Left lung (tissue), 10 donors: ENCODE data around the gene PLA2G4B. TPM values are rescaled to one million over a fixed set of nuclear protein-coding genes. Genes with fewer than 3 reads are reported as not detected.

Source experiments
- ATAC-seq: fragments of 200-7000 bp; cut with Tn5 transposase; one replicate; pipeline ENCODE4 v1.9.1; 2020; ENCODE audit warnings: moderate library complexity
- DNase-seq, 4 donors: peaks; one replicate each; pipeline ENCODE4 v3.0.0-alpha.2; 2013 to 2020
- H3K27ac ChIP-seq, 2 donors: fragments of 200-600 bp; sonication (generic) in 1 of 2; one replicate each; pipeline versions ENCODE4 v1.5.0 to v1.8.0; 2020 to 2021
- H3K27me3 ChIP-seq, 2 donors: fragments of 200-600 bp; sonication (generic) in 1 of 2; one replicate each; pipeline versions ENCODE4 v1.5.0 to v1.8.0; 2020 to 2021
- H3K36me3 ChIP-seq, 2 donors: fragments of 200-600 bp; sonication (generic) in 1 of 2; one replicate each; pipeline versions ENCODE4 v1.5.0 to v1.8.0; 2020 to 2021
- H3K4me1 ChIP-seq, 2 donors: fragments of 200-600 bp; one replicate each; pipeline ENCODE4 v1.8.0; 2021
- H3K4me3 ChIP-seq, 2 donors: fragments of 200-600 bp; sonication (generic) in 1 of 2; one replicate each; pipeline versions ENCODE4 v1.5.0 to v1.8.0; 2020 to 2021; ENCODE audit warnings: mild to moderate bottlenecking in 1 of 2
- H3K9me3 ChIP-seq, 2 donors: fragments of 200-600 bp; sonication (generic) in 1 of 2; one replicate each; pipeline versions ENCODE4 v1.5.0 to v1.8.0; 2020 to 2021
- CTCF ChIP-seq, 2 donors: fragments of 200-600 bp; sonication (generic) in 1 of 2; IDR thresholded peaks; one replicate each; pipeline versions ENCODE4 v1.5.0 to v1.8.0; 2021; ENCODE audit warnings: antibody characterized with exemption in 2 of 2
- intact Hi-C, 2 donors: fragments of 100-400 bp; cut with DNase I; formaldehyde crosslinking; loops; one replicate each; pipeline versions ENCODE4 v1.11.2 to v1.14.2; 2022
- polyA plus RNA-seq, 6 donors: library from polyadenylated mRNA; unstranded; fragments of 120-200 nt; gene quantifications; one replicate each; pipeline ENCODE4 v1.2.1, GENCODE V29; 2013; ENCODE audit not compliant: insufficient read length in 6 of 6
- total RNA-seq, 2 donors: library from RNA; stranded (reverse); fragmentation: NEBNext Ultra II Directional; extraction: Animal tissue kit (Norgen Biotek cat#: 25700); gene quantifications; one replicate each; pipeline ENCODE4 v1.2.1, GENCODE V29; 2021
- donor health status: DM: no; HTN: yes; CAD: no.
- donor health status: DM: no; HTN: no; CAD: no.

The PLA2G4B gene
- total and polyA plus RNA-seq, 8 donors: 9.2 to 23.1 (median 11.3) TPM

GRCh38 chr15:41797201-41797944 is 41.3 kb upstream of the PLA2G4B start:
- Histone ChIP-seq H3K4me1 (peaks cover 4 to 8% of the 10 kb centered on the region in 2 donors), H3K9me3 (no peaks in the 10 kb centered on the region), H3K27me3 (no peaks in the 10 kb centered on the region), H3K36me3 (peaks cover 0 to 19% of the 10 kb centered on the region in 2 donors), H3K4me3 (no peak overlapping the region), H3K27ac (peak overlapping the region in 1 of 2 donors; percentile 30)
- intact Hi-C loops: no loop called here
- ATAC-seq (no peak), DNase-seq (no peak)
- TF ChIP-seq CTCF (IDR thresholded peaks at IDR 0.05): no peak

GRCh38 chr15:41798607-41799487 is 39.8 kb upstream of the PLA2G4B start:
- Histone ChIP-seq H3K27ac (no peak overlapping the region), H3K27me3 (no peaks in the 10 kb centered on the region), H3K36me3 (peaks cover 0 to 22% of the 10 kb centered on the region in 2 donors), H3K4me1 (peaks cover 4 to 8% of the 10 kb centered on the region in 2 donors), H3K4me3 (no peak overlapping the region), H3K9me3 (no peaks in the 10 kb centered on the region)
- no peak for TF ChIP-seq CTCF (IDR thresholded peaks at IDR 0.05)
- intact Hi-C loops: no loop called here
- ATAC-seq (peak; percentile 82), DNase-seq (no peak)

GRCh38 chr15:41799488-41799805 is 39.2 kb upstream of the PLA2G4B start:
- Histone ChIP-seq H3K27ac (no peak overlapping the region), H3K4me3 (no peak overlapping the region), H3K27me3 (no peaks in the 10 kb centered on the region), H3K4me1 (peaks cover 4 to 8% of the 10 kb centered on the region in 2 donors), H3K36me3 (peaks cover 0 to 22% of the 10 kb centered on the region in 2 donors), H3K9me3 (no peaks in the 10 kb centered on the region)
- DNase-seq (no peak), ATAC-seq (no peak)
- intact Hi-C loops: no loop called here
- no peak for TF ChIP-seq CTCF (IDR thresholded peaks at IDR 0.05)

GRCh38 chr15:41801185-41801584 is 37.5 kb upstream of the PLA2G4B start:
- H3K4me1 ChIP-seq: peaks cover 4 to 6% of the 10 kb centered on the region in 2 donors
- H3K27ac ChIP-seq: no peak overlapping the region
- H3K36me3 ChIP-seq: peaks cover 0 to 22% of the 10 kb centered on the region in 2 donors
- no peaks in the 10 kb centered on the region for H3K9me3 ChIP-seq
- no peak for DNase-seq
- H3K4me3 ChIP-seq: no peak overlapping the region
- TF ChIP-seq CTCF (IDR thresholded peaks at IDR 0.05): no peak
- no peaks in the 10 kb centered on the region for H3K27me3 ChIP-seq
- intact Hi-C loops: no loop called here
- no peak for ATAC-seq

GRCh38 chr15:41801850-41802455 is 36.7 kb upstream of the PLA2G4B start:
- Histone ChIP-seq H3K36me3 (peaks cover 0 to 22% of the 10 kb centered on the region in 2 donors), H3K4me1 (peaks cover under 1 to 2% of the 10 kb centered on the region in 2 donors), H3K27me3 (no peaks in the 10 kb centered on the region), H3K4me3 (no peak overlapping the region), H3K27ac (no peak overlapping the region), H3K9me3 (no peaks in the 10 kb centered on the region)
- ATAC-seq (no peak), DNase-seq (no peak)
- TF ChIP-seq CTCF (IDR thresholded peaks at IDR 0.05): no peak
- intact Hi-C loops: no loop called here
